GM23338 (cell line): ENCODE data around the gene TADA2A. TPM values are rescaled to one million over a fixed set of nuclear protein-coding genes. Genes with fewer than 3 reads are reported as not detected.

Experiments used
- ATAC-seq: fragments of 200-7000 bp; cut with Tn5 transposase; 3 replicates; pipeline ENCODE4 v1.9.1; 2020
- DNase-seq: peaks from one replicate; pipeline ENCODE4 v3.0.0-alpha.2; 2015; ENCODE audit warnings: low spot score
- H2AFZ ChIP-seq: fragments of 200-600 bp; sonication (generic); 2 replicates; pipeline ENCODE4 v1.8.0; 2016; ENCODE audit warnings: antibody characterized with exemption, mild to moderate bottlenecking, moderate library complexity
- H3F3A ChIP-seq: fragments of 200-600 bp; sonication (generic); replicated peaks from 2 replicates; pipeline ENCODE4 v1.8.0; 2017; ENCODE audit warnings: antibody characterized with exemption, mixed run types, low read depth
- H3K27ac ChIP-seq: fragments of 200-600 bp; sonication (generic); 2 replicates; pipeline ENCODE4 v1.6.1; 2016; ENCODE audit warnings: low read depth
- H3K27me3 ChIP-seq: fragments of 200-600 bp; sonication (generic); 2 replicates; pipeline ENCODE4 v1.8.0; 2016; ENCODE audit warnings: mild to moderate bottlenecking, mixed run types, moderate library complexity; ENCODE audit not compliant: insufficient read depth
- H3K36me3 ChIP-seq: fragments of 200-600 bp; sonication (generic); 2 replicates; pipeline ENCODE4 v1.8.0; 2016; ENCODE audit warnings: mild to moderate bottlenecking; ENCODE audit not compliant: insufficient read depth
- H3K4me1 ChIP-seq: fragments of 200-600 bp; sonication (generic); 2 replicates; pipeline ENCODE4 v1.8.0; 2016; ENCODE audit warnings: mild to moderate bottlenecking, moderate library complexity; ENCODE audit not compliant: insufficient read depth
- H3K4me2 ChIP-seq: fragments of 200-600 bp; sonication (generic); 2 replicates; pipeline ENCODE4 v1.7.1; 2017; ENCODE audit warnings: mixed run types
- H3K4me3 ChIP-seq: fragments of 200-600 bp; sonication (generic); 2 replicates; pipeline ENCODE4 v1.6.1; 2016; ENCODE audit warnings: mixed run types
- H3K79me2 ChIP-seq: fragments of 200-600 bp; sonication (generic); replicated peaks from 2 replicates; pipeline ENCODE4 v1.8.0; 2017; ENCODE audit warnings: mild to moderate bottlenecking; ENCODE audit not compliant: insufficient read depth
- H3K9me2 ChIP-seq: fragments of 200-600 bp; sonication (generic); 2 replicates; pipeline ENCODE4 v1.8.0; 2017; ENCODE audit not compliant: insufficient read depth
- H4K20me1 ChIP-seq: fragments of 200-600 bp; sonication (generic); replicated peaks from 2 replicates; pipeline ENCODE4 v1.8.0; 2017; ENCODE audit warnings: mild to moderate bottlenecking; ENCODE audit not compliant: insufficient read depth
- H3K27ac Mint-ChIP-seq: 2 replicates; pipeline ENCODE4 v1.8.0; 2020; ENCODE audit warnings: inconsistent platforms, mild to moderate bottlenecking, moderate library complexity, mixed read lengths
- H3K27me3 Mint-ChIP-seq: 3 replicates; pipeline ENCODE4 v1.8.0; 2022; ENCODE audit warnings: low read depth, mild to moderate bottlenecking, moderate library complexity, mixed read lengths, inconsistent platforms; ENCODE audit not compliant: insufficient read depth, poor library complexity
- H3K36me3 Mint-ChIP-seq: 3 replicates; pipeline ENCODE4 v1.8.0; 2021; ENCODE audit warnings: low read depth, mild to moderate bottlenecking, inconsistent platforms, moderate library complexity, mixed read lengths
- H3K4me1 Mint-ChIP-seq: 3 replicates; pipeline ENCODE4 v1.8.0; 2020; ENCODE audit warnings: mild to moderate bottlenecking, inconsistent platforms, mixed read lengths
- H3K4me3 Mint-ChIP-seq: 3 replicates; pipeline ENCODE4 v1.8.0; 2021; ENCODE audit warnings: moderate library complexity, mild to moderate bottlenecking, inconsistent platforms, mixed read lengths
- H3K9me3 Mint-ChIP-seq: 3 replicates; pipeline ENCODE4 v1.8.0; 2020; ENCODE audit warnings: moderate library complexity, mild to moderate bottlenecking, inconsistent platforms, mixed read lengths
- CREB1 ChIP-seq: fragments of 250-450 bp; sonication (Bioruptor Pico); IDR thresholded peaks from 2 replicates; pipeline ENCODE4 v1.5.0; 2020; ENCODE audit warnings: low read depth, mild to moderate bottlenecking, moderate library complexity
- EZH2 ChIP-seq: fragments of 200-600 bp; sonication (generic); IDR thresholded peaks from one replicate; pipeline ENCODE4 v1.8.0; 2017; ENCODE audit warnings: antibody characterized with exemption, mild to moderate bottlenecking, low read depth; ENCODE audit not compliant: unreplicated experiment
- EZH2phosphoT487 ChIP-seq: fragments of 200-600 bp; sonication (generic); IDR thresholded peaks from one replicate; pipeline ENCODE4 v1.8.1; 2018; ENCODE audit warnings: antibody characterized with exemption; ENCODE audit not compliant: unreplicated experiment
- JUNB ChIP-seq: IDR thresholded peaks from one replicate; pipeline ENCODE4 v1.6.1; 2016; ENCODE audit warnings: antibody characterized with exemption; ENCODE audit not compliant: unreplicated experiment
- NANOG ChIP-seq: IDR thresholded peaks from 2 replicates; pipeline ENCODE4 v1.6.1; 2016; ENCODE audit warnings: antibody characterized with exemption, borderline replicate concordance
- POLR2AphosphoS5 ChIP-seq: IDR thresholded peaks from 2 replicates; pipeline ENCODE4 v1.6.1; 2016; ENCODE audit warnings: antibody characterized with exemption, low read depth
- STAT1 ChIP-seq: IDR thresholded peaks from one replicate; pipeline ENCODE4 v1.6.1; 2016; ENCODE audit warnings: antibody characterized with exemption; ENCODE audit not compliant: unreplicated experiment
- ZNF114 ChIP-seq: fragments of 250-450 bp; sonication (Bioruptor Pico); IDR thresholded peaks from 2 replicates; pipeline ENCODE4 v1.5.0; 2020; ENCODE audit warnings: mild to moderate bottlenecking, moderate library complexity
- ZNF331 ChIP-seq: fragments of 250-450 bp; sonication (Bioruptor Pico); IDR thresholded peaks from 2 replicates; pipeline ENCODE4 v1.5.0; 2020; ENCODE audit warnings: low read depth, mild to moderate bottlenecking, moderate library complexity
- polyA plus RNA-seq: library from polyadenylated mRNA; unstranded; fragments of >200 nt; fragmentation: Nextera tagmentation; extraction: Ambion mirVana; gene quantifications from 2 replicates; pipeline ENCODE4 v1.2.1, GENCODE V29; 2016
- total RNA-seq: library from RNA; depleted of rRNA; stranded (reverse); fragments of >200 nt; shearing (Covaris generic); gene quantifications from 2 replicates; pipeline ENCODE4 v1.2.3, GENCODE V29; 2014
- TF ChIP-seq, protein P1 (sequence below): IDR thresholded peaks from 2 replicates; pipeline ENCODE4 v1.6.1; 2016; ENCODE audit warnings: antibody characterized with exemption
- TF ChIP-seq, protein P2 (sequence below), 2 experiments: fragments of 200-600 bp in 1 of 2; sonication (generic) in 1 of 2; conservative IDR thresholded peaks; 2 replicates each; pipeline versions ENCODE4 v1.5.1 to v1.6.1; 2016 to 2017; ENCODE audit warnings: antibody characterized with exemption in 2 of 2, low read depth in 2 of 2, mild to moderate bottlenecking in 2 of 2, moderate library complexity in 1 of 2
- TF ChIP-seq, protein P3 (sequence below): IDR thresholded peaks from one replicate; pipeline ENCODE4 v1.6.1; 2018; ENCODE audit warnings: antibody characterized with exemption; ENCODE audit not compliant: unreplicated experiment
- TF ChIP-seq, protein P4 (sequence below): fragments of 250-450 bp; sonication (Bioruptor Pico); IDR thresholded peaks from 2 replicates; pipeline ENCODE4 v1.5.0; 2020; ENCODE audit warnings: mild to moderate bottlenecking, moderate library complexity

Gene TADA2A
- total and polyA plus RNA-seq, 2 experiments from 2014 or later = 14.5 to 17.1 TPM

DNA sequence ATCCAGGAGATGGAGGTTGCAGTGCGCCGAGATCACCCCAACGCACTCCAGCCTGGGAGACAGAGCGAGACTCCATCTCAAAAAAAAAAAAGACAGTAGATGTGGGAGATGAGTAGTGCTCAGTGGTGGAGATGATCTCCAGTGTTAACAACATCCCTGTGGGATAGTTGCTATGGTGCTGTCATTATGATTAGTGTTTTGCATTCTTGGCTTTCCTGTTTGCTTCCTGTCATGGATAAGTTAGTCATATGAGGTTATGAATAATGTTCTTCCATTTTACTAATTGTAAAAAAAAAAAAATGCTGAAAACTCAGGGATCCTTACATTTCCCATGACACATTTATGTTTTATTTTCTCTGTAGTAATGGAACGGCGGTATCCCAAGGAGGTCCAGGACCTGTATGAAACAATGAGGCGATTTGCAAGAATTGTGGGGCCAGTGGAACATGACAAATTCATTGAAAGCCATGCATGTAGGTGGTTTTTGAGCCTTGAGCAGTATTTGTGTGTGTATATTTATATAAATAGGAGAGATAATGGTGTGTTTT is 58.5 kb downstream of the TADA2A start:
- Mint-ChIP-seq H3K27me3 (no peaks in the 10 kb centered on the region), H3K4me1 (no peaks in the 10 kb centered on the region), H3K9me3 (no peaks in the 10 kb centered on the region), H3K27ac (no peak overlapping the region), H3K4me3 (no peak overlapping the region), H3K36me3 (peaks cover 21% of the 10 kb centered on the region)
- no peak overlapping the region for H2AFZ ChIP-seq
- H3K79me2 ChIP-seq = no peaks in the 10 kb centered on the region
- no peak overlapping the region for H3K4me3 ChIP-seq
- no peak overlapping the region for H3K27ac ChIP-seq
- H3K4me2 ChIP-seq = no peak overlapping the region
- H3F3A ChIP-seq = 0 out of 2 replicates have a peak, but pooled peaks cover 3% of the 10 kb centered on the region
- no peak for TF ChIP-seq STAT1
- no peak for TF ChIP-seq CREB1 (CRISPR knock-in tag)
- TF ChIP-seq EZH2phosphoT487 = no peak
- TF ChIP-seq NANOG = no peak
- TF ChIP-seq ZNF331 (CRISPR knock-in tag) = no peak
- TF ChIP-seq EZH2 = no peak
- no peak for TF ChIP-seq ZNF114
- TF ChIP-seq, protein P1, sequence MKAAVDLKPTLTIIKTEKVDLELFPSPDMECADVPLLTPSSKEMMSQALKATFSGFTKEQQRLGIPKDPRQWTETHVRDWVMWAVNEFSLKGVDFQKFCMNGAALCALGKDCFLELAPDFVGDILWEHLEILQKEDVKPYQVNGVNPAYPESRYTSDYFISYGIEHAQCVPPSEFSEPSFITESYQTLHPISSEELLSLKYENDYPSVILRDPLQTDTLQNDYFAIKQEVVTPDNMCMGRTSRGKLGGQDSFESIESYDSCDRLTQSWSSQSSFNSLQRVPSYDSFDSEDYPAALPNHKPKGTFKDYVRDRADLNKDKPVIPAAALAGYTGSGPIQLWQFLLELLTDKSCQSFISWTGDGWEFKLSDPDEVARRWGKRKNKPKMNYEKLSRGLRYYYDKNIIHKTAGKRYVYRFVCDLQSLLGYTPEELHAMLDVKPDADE = no peak
- TF ChIP-seq POLR2AphosphoS5 = no peak
- TF ChIP-seq, protein P2, sequence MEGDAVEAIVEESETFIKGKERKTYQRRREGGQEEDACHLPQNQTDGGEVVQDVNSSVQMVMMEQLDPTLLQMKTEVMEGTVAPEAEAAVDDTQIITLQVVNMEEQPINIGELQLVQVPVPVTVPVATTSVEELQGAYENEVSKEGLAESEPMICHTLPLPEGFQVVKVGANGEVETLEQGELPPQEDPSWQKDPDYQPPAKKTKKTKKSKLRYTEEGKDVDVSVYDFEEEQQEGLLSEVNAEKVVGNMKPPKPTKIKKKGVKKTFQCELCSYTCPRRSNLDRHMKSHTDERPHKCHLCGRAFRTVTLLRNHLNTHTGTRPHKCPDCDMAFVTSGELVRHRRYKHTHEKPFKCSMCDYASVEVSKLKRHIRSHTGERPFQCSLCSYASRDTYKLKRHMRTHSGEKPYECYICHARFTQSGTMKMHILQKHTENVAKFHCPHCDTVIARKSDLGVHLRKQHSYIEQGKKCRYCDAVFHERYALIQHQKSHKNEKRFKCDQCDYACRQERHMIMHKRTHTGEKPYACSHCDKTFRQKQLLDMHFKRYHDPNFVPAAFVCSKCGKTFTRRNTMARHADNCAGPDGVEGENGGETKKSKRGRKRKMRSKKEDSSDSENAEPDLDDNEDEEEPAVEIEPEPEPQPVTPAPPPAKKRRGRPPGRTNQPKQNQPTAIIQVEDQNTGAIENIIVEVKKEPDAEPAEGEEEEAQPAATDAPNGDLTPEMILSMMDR (conservative IDR thresholded peaks at IDR 0.05; ENCODE audit: low read depth in 2 of 2) = no peak
- TF ChIP-seq, protein P3, sequence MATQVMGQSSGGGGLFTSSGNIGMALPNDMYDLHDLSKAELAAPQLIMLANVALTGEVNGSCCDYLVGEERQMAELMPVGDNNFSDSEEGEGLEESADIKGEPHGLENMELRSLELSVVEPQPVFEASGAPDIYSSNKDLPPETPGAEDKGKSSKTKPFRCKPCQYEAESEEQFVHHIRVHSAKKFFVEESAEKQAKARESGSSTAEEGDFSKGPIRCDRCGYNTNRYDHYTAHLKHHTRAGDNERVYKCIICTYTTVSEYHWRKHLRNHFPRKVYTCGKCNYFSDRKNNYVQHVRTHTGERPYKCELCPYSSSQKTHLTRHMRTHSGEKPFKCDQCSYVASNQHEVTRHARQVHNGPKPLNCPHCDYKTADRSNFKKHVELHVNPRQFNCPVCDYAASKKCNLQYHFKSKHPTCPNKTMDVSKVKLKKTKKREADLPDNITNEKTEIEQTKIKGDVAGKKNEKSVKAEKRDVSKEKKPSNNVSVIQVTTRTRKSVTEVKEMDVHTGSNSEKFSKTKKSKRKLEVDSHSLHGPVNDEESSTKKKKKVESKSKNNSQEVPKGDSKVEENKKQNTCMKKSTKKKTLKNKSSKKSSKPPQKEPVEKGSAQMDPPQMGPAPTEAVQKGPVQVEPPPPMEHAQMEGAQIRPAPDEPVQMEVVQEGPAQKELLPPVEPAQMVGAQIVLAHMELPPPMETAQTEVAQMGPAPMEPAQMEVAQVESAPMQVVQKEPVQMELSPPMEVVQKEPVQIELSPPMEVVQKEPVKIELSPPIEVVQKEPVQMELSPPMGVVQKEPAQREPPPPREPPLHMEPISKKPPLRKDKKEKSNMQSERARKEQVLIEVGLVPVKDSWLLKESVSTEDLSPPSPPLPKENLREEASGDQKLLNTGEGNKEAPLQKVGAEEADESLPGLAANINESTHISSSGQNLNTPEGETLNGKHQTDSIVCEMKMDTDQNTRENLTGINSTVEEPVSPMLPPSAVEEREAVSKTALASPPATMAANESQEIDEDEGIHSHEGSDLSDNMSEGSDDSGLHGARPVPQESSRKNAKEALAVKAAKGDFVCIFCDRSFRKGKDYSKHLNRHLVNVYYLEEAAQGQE = no peak
- TF ChIP-seq JUNB = no peak
- TF ChIP-seq, protein P4, sequence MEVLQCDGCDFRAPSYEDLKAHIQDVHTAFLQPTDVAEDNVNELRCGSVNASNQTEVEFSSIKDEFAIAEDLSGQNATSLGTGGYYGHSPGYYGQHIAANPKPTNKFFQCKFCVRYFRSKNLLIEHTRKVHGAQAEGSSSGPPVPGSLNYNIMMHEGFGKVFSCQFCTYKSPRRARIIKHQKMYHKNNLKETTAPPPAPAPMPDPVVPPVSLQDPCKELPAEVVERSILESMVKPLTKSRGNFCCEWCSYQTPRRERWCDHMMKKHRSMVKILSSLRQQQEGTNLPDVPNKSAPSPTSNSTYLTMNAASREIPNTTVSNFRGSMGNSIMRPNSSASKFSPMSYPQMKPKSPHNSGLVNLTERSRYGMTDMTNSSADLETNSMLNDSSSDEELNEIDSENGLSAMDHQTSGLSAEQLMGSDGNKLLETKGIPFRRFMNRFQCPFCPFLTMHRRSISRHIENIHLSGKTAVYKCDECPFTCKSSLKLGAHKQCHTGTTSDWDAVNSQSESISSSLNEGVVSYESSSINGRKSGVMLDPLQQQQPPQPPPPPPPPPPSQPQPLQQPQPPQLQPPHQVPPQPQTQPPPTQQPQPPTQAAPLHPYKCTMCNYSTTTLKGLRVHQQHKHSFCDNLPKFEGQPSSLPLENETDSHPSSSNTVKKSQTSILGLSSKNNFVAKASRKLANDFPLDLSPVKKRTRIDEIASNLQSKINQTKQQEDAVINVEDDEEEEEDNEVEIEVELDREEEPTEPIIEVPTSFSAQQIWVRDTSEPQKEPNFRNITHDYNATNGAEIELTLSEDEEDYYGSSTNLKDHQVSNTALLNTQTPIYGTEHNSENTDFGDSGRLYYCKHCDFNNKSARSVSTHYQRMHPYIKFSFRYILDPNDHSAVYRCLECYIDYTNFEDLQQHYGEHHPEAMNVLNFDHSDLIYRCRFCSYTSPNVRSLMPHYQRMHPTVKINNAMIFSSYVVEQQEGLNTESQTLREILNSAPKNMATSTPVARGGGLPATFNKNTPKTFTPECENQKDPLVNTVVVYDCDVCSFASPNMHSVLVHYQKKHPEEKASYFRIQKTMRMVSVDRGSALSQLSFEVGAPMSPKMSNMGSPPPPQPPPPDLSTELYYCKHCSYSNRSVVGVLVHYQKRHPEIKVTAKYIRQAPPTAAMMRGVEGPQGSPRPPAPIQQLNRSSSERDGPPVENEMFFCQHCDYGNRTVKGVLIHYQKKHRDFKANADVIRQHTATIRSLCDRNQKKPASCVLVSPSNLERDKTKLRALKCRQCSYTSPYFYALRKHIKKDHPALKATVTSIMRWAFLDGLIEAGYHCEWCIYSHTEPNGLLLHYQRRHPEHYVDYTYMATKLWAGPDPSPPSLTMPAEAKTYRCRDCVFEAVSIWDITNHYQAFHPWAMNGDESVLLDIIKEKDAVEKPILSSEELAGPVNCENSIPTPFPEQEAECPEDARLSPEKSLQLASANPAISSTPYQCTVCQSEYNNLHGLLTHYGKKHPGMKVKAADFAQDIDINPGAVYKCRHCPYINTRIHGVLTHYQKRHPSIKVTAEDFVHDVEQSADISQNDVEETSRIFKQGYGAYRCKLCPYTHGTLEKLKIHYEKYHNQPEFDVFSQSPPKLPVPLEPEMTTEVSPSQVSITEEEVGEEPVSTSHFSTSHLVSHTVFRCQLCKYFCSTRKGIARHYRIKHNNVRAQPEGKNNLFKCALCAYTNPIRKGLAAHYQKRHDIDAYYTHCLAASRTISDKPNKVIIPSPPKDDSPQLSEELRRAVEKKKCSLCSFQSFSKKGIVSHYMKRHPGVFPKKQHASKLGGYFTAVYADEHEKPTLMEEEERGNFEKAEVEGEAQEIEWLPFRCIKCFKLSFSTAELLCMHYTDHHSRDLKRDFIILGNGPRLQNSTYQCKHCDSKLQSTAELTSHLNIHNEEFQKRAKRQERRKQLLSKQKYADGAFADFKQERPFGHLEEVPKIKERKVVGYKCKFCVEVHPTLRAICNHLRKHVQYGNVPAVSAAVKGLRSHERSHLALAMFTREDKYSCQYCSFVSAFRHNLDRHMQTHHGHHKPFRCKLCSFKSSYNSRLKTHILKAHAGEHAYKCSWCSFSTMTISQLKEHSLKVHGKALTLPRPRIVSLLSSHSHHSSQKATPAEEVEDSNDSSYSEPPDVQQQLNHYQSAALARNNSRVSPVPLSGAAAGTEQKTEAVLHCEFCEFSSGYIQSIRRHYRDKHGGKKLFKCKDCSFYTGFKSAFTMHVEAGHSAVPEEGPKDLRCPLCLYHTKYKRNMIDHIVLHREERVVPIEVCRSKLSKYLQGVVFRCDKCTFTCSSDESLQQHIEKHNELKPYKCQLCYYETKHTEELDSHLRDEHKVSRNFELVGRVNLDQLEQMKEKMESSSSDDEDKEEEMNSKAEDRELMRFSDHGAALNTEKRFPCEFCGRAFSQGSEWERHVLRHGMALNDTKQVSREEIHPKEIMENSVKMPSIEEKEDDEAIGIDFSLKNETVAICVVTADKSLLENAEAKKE = no peak
- no peak for DNase-seq
- no peaks in the 10 kb centered on the region for H3K27me3 ChIP-seq
- H3K36me3 ChIP-seq = peaks cover 5% of the 10 kb centered on the region; the same call in 1 of the 2 replicates
- H3K9me2 ChIP-seq = no peaks in the 10 kb centered on the region
- H3K4me1 ChIP-seq = no peaks in the 10 kb centered on the region
- ATAC-seq = no peak
- H4K20me1 ChIP-seq = no peaks in the 10 kb centered on the region
